Esophagus (tissue), 2 donors: ENCODE results near the gene RTKN2. TPM values are rescaled to one million over a fixed set of nuclear protein-coding genes. Genes with fewer than 3 reads are reported as not detected.
"Not testable (repeated sequence)": the region's sequence is repeated elsewhere in the genome, so short reads cannot be mapped to it uniquely, and the experiment has no call there.

Source experiments
- H3K27ac ChIP-seq, 2 donors: one replicate each; pipeline ENCODE4 v1.5.1; 2013; ENCODE audit warnings: low read depth in 2 of 2, mild to moderate bottlenecking in 2 of 2, inconsistent platforms in 1 of 2, low read length in 1 of 2, moderate library complexity in 1 of 2
- H3K27me3 ChIP-seq, 2 donors: one replicate each; pipeline ENCODE4 v1.6.1; 2013; ENCODE audit warnings: low read length in 2 of 2, control low read depth in 1 of 2, mild to moderate bottlenecking in 1 of 2; ENCODE audit not compliant: insufficient read depth in 2 of 2, control insufficient read depth in 1 of 2
- H3K36me3 ChIP-seq, 2 donors: one replicate each; pipeline ENCODE4 v1.6.1; 2013; ENCODE audit warnings: low read length in 1 of 2; ENCODE audit not compliant: control insufficient read depth in 2 of 2, insufficient read depth in 2 of 2
- H3K4me1 ChIP-seq, 2 donors: one replicate each; pipeline ENCODE4 v1.6.1; 2013; ENCODE audit warnings: low read length in 1 of 2; ENCODE audit not compliant: control insufficient read depth in 2 of 2, insufficient read depth in 2 of 2
- H3K4me3 ChIP-seq, 2 donors: one replicate each; pipeline ENCODE4 v1.5.1; 2013; ENCODE audit warnings: low read length in 2 of 2, mild to moderate bottlenecking in 2 of 2, low read depth in 1 of 2, moderate library complexity in 1 of 2
- H3K9me3 ChIP-seq, 2 donors: one replicate each; pipeline ENCODE4 v1.6.1; 2013; ENCODE audit warnings: mild to moderate bottlenecking in 2 of 2, low read depth in 1 of 2, low read length in 1 of 2, moderate library complexity in 1 of 2; ENCODE audit not compliant: control insufficient read depth in 2 of 2, insufficient read depth in 1 of 2
- WGBS, 2 donors: extraction: QIAGEN DNeasy Blood & Tissue Kit; methylation state at CpG; one replicate each; pipeline ENCODE4 v1.1.7; 2013; 5-methylcytosine and 5-hydroxymethylcytosine counted together
- polyA plus RNA-seq, 2 donors: library from polyadenylated mRNA; stranded (reverse); fragments of 200-250 nt; gene quantifications; one replicate each; pipeline ENCODE4 v1.2.3, GENCODE V29; 2013
- donor health status: healthy with polysubstance abuse.
- donor health status: Bipolar disorder and iron deficiency.

Gene RTKN2
- polyA plus RNA-seq, 2 donors, result 7.3 to 7.8 TPM

DNA sequence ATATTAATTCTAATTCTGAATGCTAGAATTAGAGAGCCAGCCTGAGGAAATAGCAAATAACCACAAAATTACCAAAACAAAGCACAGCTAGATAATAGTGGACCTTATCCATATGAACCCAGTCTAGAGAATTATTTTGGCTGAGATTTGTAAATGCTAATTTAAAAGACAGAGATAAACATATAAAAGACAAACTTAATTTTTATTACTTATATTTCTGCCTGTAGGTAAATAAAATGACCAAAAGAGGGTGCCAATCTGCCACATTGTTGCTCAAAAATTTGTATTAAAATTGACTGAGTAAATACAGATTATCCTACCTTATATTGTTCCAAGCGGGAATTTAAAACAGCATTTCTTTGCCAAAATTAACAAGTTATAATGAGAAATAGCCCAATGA is 20.2 kb downstream of the RTKN2 start:
- no peak overlapping the region for H3K4me3 ChIP-seq
- no peaks in the 10 kb centered on the region for H3K27me3 ChIP-seq
- H3K36me3 ChIP-seq, result no peaks in the 10 kb centered on the region
- no peaks in the 10 kb centered on the region for H3K4me1 ChIP-seq
- no peak overlapping the region for H3K27ac ChIP-seq
- 72 to 81% methylated on average over 1 of the region's 1 CpG for WGBS, 2 donors
- H3K9me3 ChIP-seq, result no peaks in the 10 kb centered on the region

GRCh38 chr10:62244785-62245467 is 23.7 kb downstream of the RTKN2 start:
- H3K9me3 ChIP-seq, result no peaks in the 10 kb centered on the region
- no peaks in the 10 kb centered on the region for H3K27me3 ChIP-seq
- H3K4me1 ChIP-seq, result no peaks in the 10 kb centered on the region
- no peak overlapping the region for H3K27ac ChIP-seq
- WGBS, 2 donors, result 29 to 35% methylated on average over 5 of the region's 5 CpGs
- no peaks in the 10 kb centered on the region for H3K36me3 ChIP-seq
- no peak overlapping the region for H3K4me3 ChIP-seq

- no peak overlapping the region for H3K4me3 ChIP-seq
- no peaks in the 10 kb centered on the region for H3K27me3 ChIP-seq
- 84 to 95% methylated on average over 3 of the region's 3 CpGs for WGBS, 2 donors
- H3K27ac ChIP-seq, result no peak overlapping the region
- H3K9me3 ChIP-seq, result no peaks in the 10 kb centered on the region
- no peaks in the 10 kb centered on the region for H3K4me1 ChIP-seq
- no peaks in the 10 kb centered on the region for H3K36me3 ChIP-seq
Measured at GRCh38 chr10:62244088-62244487, 24.6 kb downstream of the RTKN2 start.

- 74% methylated on average over 2 of the region's 2 CpGs for WGBS, 2 donors
Measured at GRCh38 chr10:62243647-62243997, 25.0 kb downstream of the RTKN2 start.

DNA sequence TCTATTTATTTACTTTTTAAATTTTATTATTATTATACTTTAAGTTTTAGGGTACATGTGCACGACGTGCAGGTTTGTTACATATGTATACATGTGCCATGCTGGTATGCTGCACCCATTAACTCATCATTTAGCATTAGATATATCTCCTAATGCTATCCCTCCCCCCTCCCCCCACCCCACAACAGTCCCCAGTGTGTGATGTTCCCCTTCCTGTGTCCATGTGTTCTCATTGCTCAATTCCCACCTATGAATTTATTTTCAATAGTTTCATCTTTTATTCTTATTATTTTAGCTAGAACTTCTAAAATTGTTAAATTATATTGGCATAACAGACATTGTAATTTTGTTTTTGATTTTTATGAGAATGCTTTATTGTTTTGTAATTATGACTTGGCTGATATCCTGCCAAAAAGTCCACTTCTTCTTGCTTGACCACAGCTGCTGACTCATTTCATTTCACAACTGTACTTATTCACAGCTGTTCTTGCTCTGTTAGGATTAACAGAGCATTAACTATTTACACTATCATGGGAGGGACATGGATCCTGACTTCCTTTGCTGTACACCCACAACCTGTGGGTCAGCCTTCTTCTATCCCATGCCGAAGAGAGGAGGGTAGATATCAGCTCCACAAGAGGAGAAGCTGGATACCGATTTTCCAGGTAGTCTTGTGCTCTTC is 25.5 kb downstream of the RTKN2 start:
- peak overlapping the region in 1 of 2 donors; percentile 31 for H3K4me3 ChIP-seq
- not testable (repeated sequence) for H3K9me3 ChIP-seq, H3K4me1 ChIP-seq, H3K36me3 ChIP-seq, H3K27me3 ChIP-seq
- peak overlapping the region; percentile 60 to 66 for H3K27ac ChIP-seq
- 61 to 69% methylated on average over 4 of the region's 4 CpGs for WGBS, 2 donors

More at GRCh38 chr10:62243647-62243997, 25.0 kb downstream of the RTKN2 start:
- Histone ChIP-seq H3K4me1 (no peaks in the 10 kb centered on the region), H3K27me3 (no peaks in the 10 kb centered on the region), H3K9me3 (no peaks in the 10 kb centered on the region), H3K36me3 (no peaks in the 10 kb centered on the region), H3K4me3 (peak overlapping the region in 1 of 2 donors; percentile 31), H3K27ac (peak overlapping the region; percentile 60 to 66)

DNA sequence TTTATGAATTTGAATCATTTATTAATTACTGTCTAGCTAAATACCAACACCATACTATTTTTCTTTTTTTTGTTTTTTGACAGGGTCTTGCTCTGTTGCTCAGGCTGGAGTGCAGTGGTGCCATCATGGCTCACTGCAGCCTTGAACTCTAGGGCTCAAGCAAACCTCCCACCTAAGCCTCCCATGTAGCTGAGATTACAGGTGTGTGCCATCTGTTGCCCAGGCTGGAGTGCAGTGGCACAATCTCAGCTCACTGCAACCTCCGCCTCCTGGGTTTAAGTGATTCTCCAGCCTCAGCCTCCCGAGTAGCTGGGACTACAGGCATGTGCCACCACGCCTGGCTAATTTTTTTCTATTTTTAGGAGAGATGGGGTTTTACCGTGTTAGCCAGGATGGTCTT is 27.1 kb downstream of the RTKN2 start:
- not testable (repeated sequence) for H3K27ac ChIP-seq, H3K27me3 ChIP-seq, H3K9me3 ChIP-seq, H3K36me3 ChIP-seq, H3K4me3 ChIP-seq, H3K4me1 ChIP-seq
- WGBS, 2 donors, result 95 to 96% methylated on average over 4 of the region's 4 CpGs

DNA sequence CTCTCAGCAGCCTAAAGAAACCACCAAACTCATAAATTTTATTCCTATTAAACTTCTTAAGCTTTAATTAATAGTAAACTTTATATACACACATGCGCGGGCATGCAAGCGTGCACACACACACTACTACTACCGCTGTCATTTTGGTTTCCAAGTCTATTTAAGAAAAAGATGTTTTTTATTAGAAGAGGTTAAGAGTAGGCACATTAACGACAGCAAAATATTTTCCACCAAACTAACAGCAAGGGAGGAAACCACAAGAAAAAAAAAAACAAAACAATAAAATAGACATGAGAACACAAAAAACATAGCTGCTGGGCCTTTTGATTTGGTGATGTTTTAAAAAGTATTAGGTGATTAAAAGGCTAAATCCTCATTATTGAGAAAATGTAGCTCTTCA is 28.6 kb downstream of the RTKN2 start:
- Histone ChIP-seq H3K4me1 (no peaks in the 10 kb centered on the region), H3K36me3 (no peaks in the 10 kb centered on the region), H3K4me3 (no peak overlapping the region), H3K27me3 (no peaks in the 10 kb centered on the region), H3K9me3 (no peaks in the 10 kb centered on the region), H3K27ac (peak overlapping the region in 1 of 2 donors; percentile 3)
- WGBS, 2 donors, result 68 to 74% methylated on average over 5 of the region's 5 CpGs

GRCh38 chr10:62238880-62239279 is 29.8 kb downstream of the RTKN2 start:
- Histone ChIP-seq H3K27ac (no peak overlapping the region), H3K4me3 (no peak overlapping the region), H3K36me3 (no peaks in the 10 kb centered on the region), H3K27me3 (no peaks in the 10 kb centered on the region), H3K4me1 (no peaks in the 10 kb centered on the region), H3K9me3 (no peaks in the 10 kb centered on the region)
- 95 to 96% methylated on average over 1 of the region's 1 CpG for WGBS, 2 donors

GRCh38 chr10:62237966-62238365 is 30.7 kb downstream of the RTKN2 start:
- no peaks in the 10 kb centered on the region for H3K27me3 ChIP-seq
- H3K27ac ChIP-seq, result no peak overlapping the region
- H3K36me3 ChIP-seq, result no peaks in the 10 kb centered on the region
- H3K4me1 ChIP-seq, result no peaks in the 10 kb centered on the region
- H3K4me3 ChIP-seq, result no peak overlapping the region
- H3K9me3 ChIP-seq, result no peaks in the 10 kb centered on the region

GRCh38 chr10:62237506-62237905 is 31.1 kb downstream of the RTKN2 start:
- no peak overlapping the region for H3K4me3 ChIP-seq
- no peaks in the 10 kb centered on the region for H3K36me3 ChIP-seq
- no peaks in the 10 kb centered on the region for H3K9me3 ChIP-seq
- 89 to 90% methylated on average over 2 of the region's 2 CpGs for WGBS, 2 donors
- H3K4me1 ChIP-seq, result no peaks in the 10 kb centered on the region
- no peak overlapping the region for H3K27ac ChIP-seq
- no peaks in the 10 kb centered on the region for H3K27me3 ChIP-seq
